ENCODE results near the gene USP48. TPM values are rescaled to one million over a fixed set of nuclear protein-coding genes. Genes with fewer than 3 reads are reported as not detected.

Gene USP48
- total and polyA plus RNA-seq, 2 of the 8 experiments (the other 6 are each of a cell fraction or from before 2014, with no cell fraction given): 12.8 to 83.5 TPM

- no peak for TF ChIP-seq NRF1 (IDR thresholded peaks at IDR 0.05; ENCODE audit: low read depth, low read length)
- no peak for TF ChIP-seq E2F6 (IDR thresholded peaks at IDR 0.05)
- no peak for TF ChIP-seq MAX (IDR thresholded peaks at IDR 0.05)
- TF ChIP-seq ASH2L (IDR thresholded peaks at IDR 0.05; ENCODE audit: low read length): no peak
- TF ChIP-seq JUND (IDR thresholded peaks at IDR 0.05; ENCODE audit: low read length): no peak
Measured at GRCh38 chr1:21667348-21668231, 115.4 kb downstream of the USP48 start (continued).
